Mesothelial cell of epicardium (in vitro differentiated cells): ENCODE results near the gene ZNF791. TPM values are rescaled to one million over a fixed set of nuclear protein-coding genes. Genes with fewer than 3 reads are reported as not detected.
"Not testable (repeated sequence)": the region's sequence is repeated elsewhere in the genome, so short reads cannot be mapped to it uniquely, and the experiment has no call there.

Experiments
- DNase-seq, 2 experiments: peaks; one replicate each; pipeline ENCODE4 v3.0.0; 2021; ENCODE audit warnings: low spot score in 2 of 2; ENCODE audit not compliant: unreplicated experiment in 2 of 2
- H3K27ac Mint-ChIP-seq: 2 replicates; pipeline ENCODE4 v1.8.0; 2021; ENCODE audit warnings: mixed read lengths
- H3K27me3 Mint-ChIP-seq: 2 replicates; pipeline ENCODE4 v1.8.0; 2021; ENCODE audit warnings: low read depth, mixed read lengths
- H3K36me3 Mint-ChIP-seq: 2 replicates; pipeline ENCODE4 v1.8.0; 2021; ENCODE audit warnings: mixed read lengths
- H3K4me1 Mint-ChIP-seq: 2 replicates; pipeline ENCODE4 v1.8.0; 2021; ENCODE audit warnings: mixed read lengths
- H3K4me3 Mint-ChIP-seq: 2 replicates; pipeline ENCODE4 v1.8.0; 2021; ENCODE audit warnings: mild to moderate bottlenecking, moderate library complexity, mixed read lengths
- H3K9me3 Mint-ChIP-seq: 2 replicates; pipeline ENCODE4 v1.8.0; 2021; ENCODE audit warnings: mixed read lengths
- CTCF ChIP-seq: fragments of 200-600 bp; sonication (generic); IDR thresholded peaks from one replicate; pipeline ENCODE4 v1.5.0; 2021; ENCODE audit warnings: antibody characterized with exemption; ENCODE audit not compliant: unreplicated experiment
- total RNA-seq: library from RNA; stranded (reverse); gene quantifications from 3 replicates; pipeline ENCODE4 v1.2.1, GENCODE V29; 2021

Gene ZNF791
- total RNA-seq = 27.0 to 31.2 TPM (median 29.7 TPM) in 3 replicates

GRCh38 chr19:12610540-12611360 lies at the start of gene ZNF791, which contains the start of gene ZNF490:
TSS of gene ZNF791 (plus strand) at chr19:12610920. CDS start at chr19:12611080, 160 bp downstream.
TSS of gene ZNF490 (minus strand) at chr19:12610813. CDS start at chr19:12610680, 133 bp downstream.
- Mint-ChIP-seq H3K9me3 (no peaks in the 10 kb centered on the region), H3K4me3 (peak within 1 kb of the TSS; percentile 100), H3K36me3 (peaks cover 11% of the 10 kb centered on the region), H3K27ac (peak within 1 kb of the TSS; percentile 100), H3K4me1 (peaks cover 12% of the 10 kb centered on the region), H3K27me3 (no peaks in the 10 kb centered on the region)
- peak; percentile 95 for DNase-seq
- no peak for TF ChIP-seq CTCF

DNA sequence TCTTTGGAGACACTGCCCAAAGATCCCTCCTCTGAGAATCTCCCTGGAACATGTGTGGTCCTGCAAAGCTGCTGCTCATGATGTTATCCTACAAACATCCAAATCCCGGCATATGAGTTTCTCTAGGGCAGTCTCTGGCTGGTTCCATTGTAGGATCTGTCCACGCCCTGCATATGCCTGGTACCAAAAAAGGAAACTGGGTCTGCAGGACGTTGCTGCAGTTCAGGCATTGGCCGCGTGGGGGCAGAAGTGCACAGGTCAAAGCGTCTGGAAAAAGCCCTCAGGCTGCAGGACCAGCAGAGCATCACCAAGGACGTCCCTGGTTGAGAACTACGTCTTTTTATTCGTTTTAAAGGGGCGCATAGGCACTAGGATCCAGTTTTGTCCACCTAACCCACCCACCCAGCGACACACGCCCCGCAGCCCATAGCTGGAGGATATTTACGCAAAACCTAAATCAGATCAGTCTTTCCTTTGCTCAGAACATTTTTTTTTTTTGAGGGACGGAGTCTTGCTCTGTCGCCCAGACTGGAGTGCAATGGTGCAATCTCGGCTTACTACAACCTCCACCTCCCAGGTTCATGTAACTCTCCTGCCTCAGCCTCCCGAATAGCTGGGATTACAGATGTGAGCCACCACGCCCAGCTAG lies 46.6 kb upstream of the ZNF791 start:
- peaks cover 2% of the 10 kb centered on the region for H3K4me1 Mint-ChIP-seq
- no peak overlapping the region for H3K27ac Mint-ChIP-seq
- H3K9me3 Mint-ChIP-seq = no peaks in the 10 kb centered on the region
- no peaks in the 10 kb centered on the region for H3K36me3 Mint-ChIP-seq
- peak; percentile 97 for TF ChIP-seq CTCF
- peak; percentile 72 to 94 for DNase-seq
- H3K4me3 Mint-ChIP-seq = no peak overlapping the region
- peaks cover 4% of the 10 kb centered on the region for H3K27me3 Mint-ChIP-seq

GRCh38 chr19:12566380-12566779 lies 44.3 kb upstream of the ZNF791 start:
- not testable (repeated sequence) for H3K4me3 Mint-ChIP-seq, H3K36me3 Mint-ChIP-seq, H3K27ac Mint-ChIP-seq, H3K9me3 Mint-ChIP-seq, DNase-seq, H3K4me1 Mint-ChIP-seq, H3K27me3 Mint-ChIP-seq

DNA sequence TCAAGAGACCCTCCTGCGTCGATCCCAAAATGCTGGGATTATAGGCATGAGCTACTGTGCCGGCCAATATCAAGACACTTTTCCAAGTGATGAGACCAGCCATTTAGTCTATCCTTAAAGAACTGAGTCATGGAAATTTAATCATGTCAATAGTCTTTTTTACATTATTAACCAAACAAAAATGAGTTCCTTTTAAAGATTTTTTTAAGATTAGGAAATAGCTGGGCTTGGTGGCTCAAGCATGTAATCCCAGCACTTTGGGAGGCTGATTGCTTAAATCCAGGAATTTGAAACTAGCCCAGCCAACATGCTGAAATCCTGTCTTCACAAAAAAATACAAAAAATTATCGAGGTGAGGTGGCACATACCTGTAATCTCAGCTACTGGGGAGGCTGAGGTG lies 42.8 kb upstream of the ZNF791 start:
- Mint-ChIP-seq H3K27me3 (no peaks in the 10 kb centered on the region), H3K4me1 (peaks cover 2% of the 10 kb centered on the region), H3K4me3 (no peak overlapping the region), H3K9me3 (no peaks in the 10 kb centered on the region), H3K36me3 (no peaks in the 10 kb centered on the region), H3K27ac (no peak overlapping the region)
- no peak for TF ChIP-seq CTCF
- no peak for DNase-seq

DNA sequence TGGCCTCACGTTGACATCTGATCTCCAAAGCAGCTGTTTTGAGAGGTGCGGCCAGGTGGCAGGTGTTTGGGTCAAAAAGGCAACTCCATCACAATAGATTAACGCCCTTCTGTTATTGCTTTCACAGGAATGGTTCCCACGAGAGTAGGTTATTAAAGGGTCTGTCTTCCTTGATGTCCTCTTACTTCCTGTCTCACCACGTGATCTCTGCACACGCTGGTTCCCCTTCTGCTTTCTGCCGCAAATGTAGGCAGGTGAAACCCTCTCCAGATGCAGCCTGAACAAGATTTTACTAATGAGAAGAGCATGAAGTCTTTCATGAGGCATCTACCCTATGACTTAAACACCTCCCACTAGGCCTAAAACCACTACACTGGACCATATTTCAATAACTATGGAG lies 36.7 kb upstream of the ZNF791 start:
- Mint-ChIP-seq H3K4me3 (no peak overlapping the region), H3K27me3 (no peaks in the 10 kb centered on the region), H3K27ac (no peak overlapping the region), H3K36me3 (peaks cover 38% of the 10 kb centered on the region), H3K9me3 (peaks cover 24% of the 10 kb centered on the region), H3K4me1 (no peaks in the 10 kb centered on the region)
- TF ChIP-seq CTCF = no peak
- no peak for DNase-seq

DNA sequence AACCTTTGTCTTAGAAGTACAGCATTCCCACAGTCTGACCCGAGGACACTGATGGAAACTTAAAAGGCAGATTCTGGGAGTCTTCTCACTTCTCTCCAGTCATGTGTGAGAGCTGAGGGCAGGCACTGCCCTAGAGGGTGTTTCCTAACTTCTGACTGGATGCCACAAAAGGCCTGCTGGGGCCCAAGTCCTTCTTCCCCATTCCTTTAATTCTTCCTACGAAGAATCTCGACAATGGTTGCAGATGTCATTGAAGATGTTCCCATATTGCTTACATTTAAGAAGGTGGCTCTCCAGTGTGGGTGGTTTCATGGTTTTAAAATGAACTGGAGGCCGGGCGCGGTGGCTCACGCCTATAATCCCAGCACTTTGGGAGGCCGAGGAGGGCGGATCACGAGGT lies 32.1 kb upstream of the ZNF791 start:
- Mint-ChIP-seq H3K9me3 (peaks cover 50% of the 10 kb centered on the region), H3K27ac (no peak overlapping the region), H3K36me3 (peaks cover 79% of the 10 kb centered on the region), H3K27me3 (no peaks in the 10 kb centered on the region), H3K4me3 (no peak overlapping the region), H3K4me1 (no peaks in the 10 kb centered on the region)
- peak in 1 of 2 experiments; percentile 7 for DNase-seq
- no peak for TF ChIP-seq CTCF
